Calu3 (cell line): ENCODE results near the gene PRKCZ. TPM values are rescaled to one million over a fixed set of nuclear protein-coding genes. Genes with fewer than 3 reads are reported as not detected.

Experiments used
- BruUV-seq: library from RNA; stranded (reverse); fragments of 400-500 nt; replicated peaks from 2 replicates; lab custom pipeline; 2021; lab: Mats Ljungman, UMichigan
- CTCF ChIA-PET: fragments of 300-600 bp; sonication (Branson Sonifier 250); formaldehyde crosslinking; loops from one replicate; lab custom pipeline; 2022; ENCODE audit warnings: antibody characterized with exemption; lab: Charles Lee
- DNase-seq: peaks from one replicate; pipeline ENCODE4 v3.0.0; 2022
- H3K27ac Mint-ChIP-seq: one replicate; pipeline ENCODE4 v1.8.0; 2022; ENCODE audit warnings: mixed read lengths; ENCODE audit not compliant: unreplicated experiment
- H3K27me3 Mint-ChIP-seq: one replicate; pipeline ENCODE4 v1.8.0; 2022; ENCODE audit warnings: mixed read lengths; ENCODE audit not compliant: unreplicated experiment
- H3K36me3 Mint-ChIP-seq: one replicate; pipeline ENCODE4 v1.8.0; 2022; ENCODE audit warnings: mild to moderate bottlenecking, moderate library complexity, mixed read lengths; ENCODE audit not compliant: insufficient read depth, unreplicated experiment
- H3K4me1 Mint-ChIP-seq: one replicate; pipeline ENCODE4 v1.8.0; 2022; ENCODE audit warnings: mild to moderate bottlenecking, low read depth, mixed read lengths; ENCODE audit not compliant: unreplicated experiment
- H3K4me3 Mint-ChIP-seq: one replicate; pipeline ENCODE4 v1.8.0; 2022; ENCODE audit warnings: mild to moderate bottlenecking, low read depth, moderate library complexity, mixed read lengths; ENCODE audit not compliant: unreplicated experiment
- H3K9me3 Mint-ChIP-seq: one replicate; pipeline ENCODE4 v1.8.0; 2022; ENCODE audit warnings: low read depth, mixed read lengths; ENCODE audit not compliant: unreplicated experiment
- intact Hi-C: fragments of 100-400 bp; cut with micrococcal nuclease; formaldehyde crosslinking; loops from one replicate; pipeline ENCODE4 v1.10.0; 2022; ENCODE audit not compliant: unreplicated experiment
- total RNA-seq: library from RNA; stranded (reverse); gene quantifications from 2 replicates; pipeline ENCODE4 v1.2.3, GENCODE V29; 2022
- TF ChIP-seq, protein P1 (sequence below): fragments of 200-600 bp; IDR thresholded peaks from one replicate; pipeline ENCODE4 v1.8.0; 2022; ENCODE audit warnings: antibody characterized with exemption; ENCODE audit not compliant: unreplicated experiment

PRKCZ gene
- total RNA-seq, 1 experiment from 2014 or later = 26.0 TPM

GRCh38 chr1:2054560-2054959 lies 4.3 kb downstream of the PRKCZ start:
- H3K36me3 Mint-ChIP-seq = peaks cover 20% of the 10 kb centered on the region
- no peak overlapping the region for H3K4me3 Mint-ChIP-seq
- no peak for DNase-seq
- TF ChIP-seq, protein P1, sequence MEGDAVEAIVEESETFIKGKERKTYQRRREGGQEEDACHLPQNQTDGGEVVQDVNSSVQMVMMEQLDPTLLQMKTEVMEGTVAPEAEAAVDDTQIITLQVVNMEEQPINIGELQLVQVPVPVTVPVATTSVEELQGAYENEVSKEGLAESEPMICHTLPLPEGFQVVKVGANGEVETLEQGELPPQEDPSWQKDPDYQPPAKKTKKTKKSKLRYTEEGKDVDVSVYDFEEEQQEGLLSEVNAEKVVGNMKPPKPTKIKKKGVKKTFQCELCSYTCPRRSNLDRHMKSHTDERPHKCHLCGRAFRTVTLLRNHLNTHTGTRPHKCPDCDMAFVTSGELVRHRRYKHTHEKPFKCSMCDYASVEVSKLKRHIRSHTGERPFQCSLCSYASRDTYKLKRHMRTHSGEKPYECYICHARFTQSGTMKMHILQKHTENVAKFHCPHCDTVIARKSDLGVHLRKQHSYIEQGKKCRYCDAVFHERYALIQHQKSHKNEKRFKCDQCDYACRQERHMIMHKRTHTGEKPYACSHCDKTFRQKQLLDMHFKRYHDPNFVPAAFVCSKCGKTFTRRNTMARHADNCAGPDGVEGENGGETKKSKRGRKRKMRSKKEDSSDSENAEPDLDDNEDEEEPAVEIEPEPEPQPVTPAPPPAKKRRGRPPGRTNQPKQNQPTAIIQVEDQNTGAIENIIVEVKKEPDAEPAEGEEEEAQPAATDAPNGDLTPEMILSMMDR = no peak
- H3K9me3 Mint-ChIP-seq = no peaks in the 10 kb centered on the region
- intact Hi-C loops = no loop called here
- H3K27me3 Mint-ChIP-seq = no peaks in the 10 kb centered on the region
- no peak overlapping the region for H3K27ac Mint-ChIP-seq
- H3K4me1 Mint-ChIP-seq = peaks cover under 1% of the 10 kb centered on the region
- no TSS peak for BruUV-seq
- CTCF ChIA-PET = no interaction called here

DNA sequence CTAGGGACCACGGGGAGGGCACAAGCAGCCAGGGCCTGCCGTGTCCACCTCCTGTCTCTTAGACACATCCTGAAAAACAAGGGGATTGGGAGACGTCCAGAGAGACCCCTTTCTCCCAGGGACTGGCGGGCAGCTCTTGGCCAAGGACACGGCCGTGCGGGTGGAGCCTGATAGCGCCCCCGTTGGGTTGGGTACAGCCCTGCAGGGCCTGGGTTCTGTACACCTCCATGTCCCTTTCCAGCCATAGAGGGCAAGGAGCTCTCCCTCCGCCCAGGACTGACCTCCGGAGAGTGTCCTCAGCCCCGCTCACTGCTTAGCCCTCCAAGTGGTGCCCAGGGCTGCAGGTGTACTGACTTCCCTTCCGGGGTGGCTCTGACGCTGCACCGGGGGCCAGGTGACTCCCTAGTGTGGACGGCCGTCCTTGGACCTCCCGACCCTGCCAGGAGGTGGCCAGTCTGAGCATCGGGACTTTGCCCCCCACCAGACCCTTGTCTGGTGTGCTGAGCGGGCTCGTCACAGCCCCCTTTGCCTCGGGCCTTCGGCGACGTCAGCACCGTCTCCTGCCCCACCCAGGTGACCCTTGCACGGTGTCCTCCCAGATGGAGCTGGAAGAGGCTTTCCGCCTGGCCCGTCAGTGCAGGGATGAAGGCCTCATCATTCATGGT lies 5.8 kb downstream of the PRKCZ start:
- CTCF ChIA-PET = no interaction called here
- H3K4me3 Mint-ChIP-seq = no peak overlapping the region
- intact Hi-C loops = no loop called here

DNA sequence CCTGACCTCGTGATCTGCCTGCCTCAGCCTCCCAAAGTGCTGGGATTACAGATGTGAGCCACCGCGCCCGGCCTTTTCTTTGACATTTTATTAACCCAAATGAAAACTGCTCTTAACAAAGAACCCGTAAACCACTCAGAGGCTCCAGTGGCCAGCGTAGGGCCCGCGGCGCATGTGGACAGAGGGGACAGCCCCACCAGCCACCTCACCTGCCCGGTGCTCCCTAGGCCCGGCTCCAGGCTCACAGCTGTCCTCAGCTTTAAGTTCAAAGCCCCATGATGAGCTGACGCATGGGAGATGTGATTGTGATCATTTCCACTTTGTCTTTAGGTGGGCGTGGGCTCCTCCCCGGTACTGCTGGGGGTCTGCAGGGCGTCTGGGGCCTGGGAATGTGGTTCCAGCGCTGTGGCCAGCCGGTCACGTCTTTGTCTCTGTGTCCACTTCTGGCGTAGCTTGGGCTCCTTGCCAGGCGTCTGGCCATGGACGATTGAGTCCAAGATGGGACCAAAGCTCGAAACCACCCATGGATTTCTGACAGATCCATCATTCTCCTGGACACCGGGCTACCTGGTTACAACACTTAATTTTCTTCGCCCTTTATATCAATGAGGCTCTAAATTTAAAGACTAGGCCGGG lies 6.9 kb downstream of the PRKCZ start:
- Mint-ChIP-seq H3K27ac (no peak overlapping the region), H3K9me3 (no peaks in the 10 kb centered on the region), H3K4me1 (no peaks in the 10 kb centered on the region), H3K36me3 (peaks cover under 1% of the 10 kb centered on the region), H3K27me3 (no peaks in the 10 kb centered on the region), H3K4me3 (no peak overlapping the region)
- DNase-seq = no peak
- TF ChIP-seq, protein P1 = no peak
- intact Hi-C loops = no loop called here
- no TSS peak for BruUV-seq
- CTCF ChIA-PET = no interaction called here

More for the DNA sequence above, 5.8 kb downstream of the PRKCZ start:
- TF ChIP-seq, protein P1 = no peak
- H3K36me3 Mint-ChIP-seq = peaks cover 10% of the 10 kb centered on the region
- H3K4me1 Mint-ChIP-seq = no peaks in the 10 kb centered on the region
- BruUV-seq = no TSS peak
- DNase-seq = no peak
- H3K27me3 Mint-ChIP-seq = no peaks in the 10 kb centered on the region
- H3K27ac Mint-ChIP-seq = no peak overlapping the region
- H3K9me3 Mint-ChIP-seq = no peaks in the 10 kb centered on the region

DNA sequence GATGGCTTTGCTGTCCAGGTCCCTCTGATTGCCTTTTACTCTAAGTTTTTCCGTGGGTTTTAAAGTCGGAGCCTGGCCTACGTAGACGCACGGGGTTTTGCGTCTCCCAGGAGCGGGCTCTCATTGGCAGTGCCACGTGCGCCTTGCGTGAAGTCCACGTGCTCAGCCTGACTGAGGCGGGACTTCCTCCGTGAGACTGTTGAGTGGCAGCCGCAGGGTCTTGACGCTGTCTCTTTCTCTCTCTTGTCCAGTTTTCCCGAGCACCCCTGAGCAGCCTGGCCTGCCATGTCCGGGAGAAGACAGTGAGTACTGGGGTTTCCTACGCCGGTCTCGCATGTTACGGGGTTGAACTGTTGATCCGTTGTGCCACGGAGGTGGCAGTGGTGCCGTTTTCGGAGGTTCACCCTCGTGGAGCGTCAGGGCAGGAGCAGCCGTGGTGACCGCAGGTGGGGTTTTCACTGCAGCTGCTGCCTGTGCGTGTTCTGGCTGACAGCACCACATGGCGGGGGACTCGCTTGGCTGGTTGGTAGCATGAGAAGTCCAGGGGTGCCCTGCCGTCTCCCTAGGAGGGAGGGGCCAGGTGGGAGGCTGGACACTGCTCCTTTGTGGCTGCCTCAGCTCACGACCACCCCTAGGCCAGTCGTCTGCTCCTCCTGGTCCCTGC lies 9.2 kb downstream of the PRKCZ start:
- Mint-ChIP-seq H3K4me1 (no peaks in the 10 kb centered on the region), H3K9me3 (peaks cover 2% of the 10 kb centered on the region), H3K27me3 (no peaks in the 10 kb centered on the region), H3K27ac (no peak overlapping the region), H3K36me3 (peaks cover 6% of the 10 kb centered on the region), H3K4me3 (no peak overlapping the region)
- TF ChIP-seq, protein P1 = no peak
- no TSS peak for BruUV-seq
- CTCF ChIA-PET = no interaction called here
- no peak for DNase-seq
- intact Hi-C loops = no loop called here
